IMR-90 (cell line): ENCODE measurements around the gene FGG. TPM values are rescaled to one million over a fixed set of nuclear protein-coding genes. Genes with fewer than 3 reads are reported as not detected.

Experiments
- ATAC-seq: fragments of 200-7000 bp; cut with Tn5 transposase; 2 replicates; pipeline ENCODE4 v1.9.1; 2020; ENCODE audit warnings: low read depth, mild to moderate bottlenecking, moderate library complexity
- BruUV-seq: library from RNA; stranded (reverse); fragments of 400-500 nt; replicated peaks from 2 replicates; lab custom pipeline; 2021; lab: Mats Ljungman, UMichigan
- CTCF ChIA-PET: fragments of 300-600 bp; formaldehyde crosslinking; extraction: SDS; loops from one replicate; lab custom pipeline; 2021; ENCODE audit warnings: antibody characterized with exemption; lab: Yijun Ruan, JAX
- POLR2A ChIA-PET: fragments of 300-600 bp; sonication (Branson Sonifier 250); formaldehyde crosslinking; loops from one replicate; lab custom pipeline; 2022; ENCODE audit warnings: antibody characterized with exemption; ENCODE audit not compliant: unreplicated experiment; lab: Charles Lee
- DNase-seq: peaks from one replicate; pipeline ENCODE4 v3.0.0; 2013
- H2AFZ ChIP-seq: replicated peaks from 2 replicates; pipeline ENCODE3; 2013; ENCODE audit warnings: low read length, mild to moderate bottlenecking; ENCODE audit not compliant: poor library complexity
- H2AK5ac ChIP-seq: 2 replicates; pipeline ENCODE4 v1.6.1; 2013; ENCODE audit warnings: low read depth, low read length, inconsistent platforms
- H2AK9ac ChIP-seq: replicated peaks from 2 replicates; pipeline ENCODE3; 2013; ENCODE audit warnings: mild to moderate bottlenecking, low read depth, low read length, moderate library complexity; ENCODE audit not compliant: poor library complexity
- H2BK120ac ChIP-seq: 2 replicates; pipeline ENCODE4 v1.6.1; 2013; ENCODE audit warnings: low read depth, low read length, inconsistent platforms
- H2BK15ac ChIP-seq: 3 replicates; pipeline ENCODE4 v1.6.1; 2013; ENCODE audit warnings: low read depth, low read length, inconsistent platforms
- H2BK20ac ChIP-seq: 2 replicates; pipeline ENCODE4 v1.6.1; 2013; ENCODE audit warnings: low read depth, mild to moderate bottlenecking, inconsistent platforms, low read length, moderate library complexity
- H2BK5ac ChIP-seq: 2 replicates; pipeline ENCODE4 v1.6.1; 2013; ENCODE audit warnings: mild to moderate bottlenecking, low read depth, low read length, inconsistent platforms; ENCODE audit not compliant: poor library complexity, severe bottlenecking
- H3K14ac ChIP-seq: replicated peaks from 2 replicates; pipeline ENCODE4 v1.6.1; 2013; ENCODE audit warnings: low read depth, low read length, inconsistent platforms
- H3K18ac ChIP-seq: 2 replicates; pipeline ENCODE4 v1.6.1; 2013; ENCODE audit warnings: low read depth, low read length, control low read depth
- H3K23ac ChIP-seq: 2 replicates; pipeline ENCODE4 v1.6.1; 2013; ENCODE audit warnings: low read depth, low read length, inconsistent platforms
- H3K27ac ChIP-seq: 2 replicates; pipeline ENCODE4 v1.5.1; 2013; ENCODE audit warnings: mild to moderate bottlenecking, control low read depth, low read length; ENCODE audit not compliant: insufficient read depth
- H3K27me3 ChIP-seq: 2 replicates; pipeline ENCODE4 v1.6.1; 2013; ENCODE audit warnings: low read length; ENCODE audit not compliant: control insufficient read depth, insufficient read depth
- H3K36me3 ChIP-seq: 2 replicates; pipeline ENCODE4 v1.6.1; 2013; ENCODE audit warnings: low read length, mixed read lengths; ENCODE audit not compliant: control insufficient read depth, insufficient read depth
- H3K4ac ChIP-seq: 2 replicates; pipeline ENCODE4 v1.6.1; 2013; ENCODE audit warnings: low read depth, low read length, inconsistent platforms
- H3K4me1 ChIP-seq: 2 replicates; pipeline ENCODE4 v1.6.1; 2013; ENCODE audit warnings: low read length, mixed read lengths; ENCODE audit not compliant: control insufficient read depth, insufficient read depth
- H3K4me2 ChIP-seq: 2 replicates; pipeline ENCODE4 v1.6.1; 2013; ENCODE audit warnings: low read depth, mild to moderate bottlenecking, control low read depth, low read length, moderate library complexity
- H3K4me3 ChIP-seq: 2 replicates; pipeline ENCODE4 v1.5.1; 2013; ENCODE audit warnings: low read depth, mild to moderate bottlenecking, control low read depth, low read length, moderate library complexity; ENCODE audit not compliant: insufficient read depth
- H3K56ac ChIP-seq: 2 replicates; pipeline ENCODE4 v1.6.1; 2013; ENCODE audit warnings: low read length, inconsistent platforms; ENCODE audit not compliant: insufficient read depth; ENCODE audit errors: extremely low read depth
- H3K79me1 ChIP-seq, 2 experiments: 2 replicates each; pipeline ENCODE4 v1.6.1; 2013; ENCODE audit warnings: low read length in 2 of 2, inconsistent platforms in 1 of 2, low read depth in 1 of 2
- H3K9ac ChIP-seq: 2 replicates; pipeline ENCODE4 v1.6.1; 2013; ENCODE audit warnings: low read depth, low read length, control low read depth
- H3K9me1 ChIP-seq: 2 replicates; pipeline ENCODE4 v1.6.1; 2013; ENCODE audit warnings: low read length, inconsistent platforms; ENCODE audit not compliant: insufficient read depth
- H3K9me3 ChIP-seq: 2 replicates; pipeline ENCODE4 v1.6.1; 2013; ENCODE audit warnings: low read length; ENCODE audit not compliant: control insufficient read depth, insufficient read depth
- H4K20me1 ChIP-seq: 2 replicates; pipeline ENCODE4 v1.6.1; 2013; ENCODE audit warnings: low read length, inconsistent platforms; ENCODE audit not compliant: insufficient read depth
- H4K5ac ChIP-seq: 2 replicates; pipeline ENCODE4 v1.6.1; 2013; ENCODE audit warnings: mild to moderate bottlenecking, low read depth, low read length, control low read depth
- H4K8ac ChIP-seq, 2 experiments: 2 replicates each; pipeline ENCODE4 v1.6.1; 2013; ENCODE audit warnings: low read depth in 2 of 2, low read length in 2 of 2, control low read depth in 1 of 2, inconsistent platforms in 1 of 2
- H4K91ac ChIP-seq: 2 replicates; pipeline ENCODE4 v1.6.1; 2013; ENCODE audit warnings: low read depth, low read length, inconsistent platforms; ENCODE audit not compliant: insufficient read depth
- BHLHE40 ChIP-seq: fragments of 150-350 bp; IDR thresholded peaks from 2 replicates; pipeline ENCODE4 v1.6.1; 2016; ENCODE audit warnings: mild to moderate bottlenecking, low read depth, low read length
- CEBPB ChIP-seq: IDR thresholded peaks from 2 replicates; pipeline ENCODE4 v1.6.1; 2012; ENCODE audit warnings: low read depth, low read length, improper control_type of control experiment
- CHD1 ChIP-seq: IDR thresholded peaks from 2 replicates; pipeline ENCODE4 v1.6.1; 2012; ENCODE audit warnings: low read depth, low read length, improper control_type of control experiment
- FOS ChIP-seq: fragments of 150-350 bp; IDR thresholded peaks from 2 replicates; pipeline ENCODE4 v1.6.1; 2016; ENCODE audit warnings: low read depth, low read length
- MAZ ChIP-seq: IDR thresholded peaks from 2 replicates; pipeline ENCODE4 v1.6.1; 2012; ENCODE audit warnings: low read depth, mild to moderate bottlenecking, low read length, improper control_type of control experiment, moderate library complexity, borderline replicate concordance
- MXI1 ChIP-seq: IDR thresholded peaks from 2 replicates; pipeline ENCODE4 v1.6.1; 2012; ENCODE audit warnings: low read depth, mild to moderate bottlenecking, low read length, moderate library complexity, borderline replicate concordance
- NFE2L2 ChIP-seq: fragments of 150-350 bp; IDR thresholded peaks from 2 replicates; pipeline ENCODE4 v1.6.1; 2016; ENCODE audit warnings: low read depth, mild to moderate bottlenecking, low read length
- RAD21 ChIP-seq: IDR thresholded peaks from 2 replicates; pipeline ENCODE4 v1.6.1; 2012; ENCODE audit warnings: low read length, improper control_type of control experiment
- RFX5 ChIP-seq: IDR thresholded peaks from 2 replicates; pipeline ENCODE4 v1.8.0; 2012; ENCODE audit warnings: low read depth, mild to moderate bottlenecking, low read length, moderate library complexity
- SMC3 ChIP-seq: fragments of 150-350 bp; IDR thresholded peaks from 2 replicates; pipeline ENCODE4 v1.6.1; 2016; ENCODE audit warnings: low read depth, mild to moderate bottlenecking, antibody characterized with exemption, low read length, moderate library complexity
- WGBS, 2 experiments: methylation state at CpG; one replicate each; pipeline versions ENCODE4 v1.1.5 to v1.1.7; 2013; ENCODE audit warnings: missing lambda C conversion rate in 2 of 2; ENCODE audit not compliant: insufficient read length in 1 of 2; ENCODE audit errors: extremely low coverage in 2 of 2; 5-methylcytosine and 5-hydroxymethylcytosine counted together
- dilution Hi-C: fragments of 300-500 bp; cut with HindIII; formaldehyde crosslinking; loops from one replicate; pipeline ENCODE4 v1.14.3; 2018; ENCODE audit warnings: low sequenced_read_pairs; ENCODE audit not compliant: unreplicated experiment
- in situ Hi-C: fragments of 300-500 bp; cut with MboI; formaldehyde crosslinking; loops from 3 replicates; pipeline ENCODE4 v1.14.3; 2019; ENCODE audit warnings: low sequenced_read_pairs, inconsistent platforms, mixed read lengths
- intact Hi-C: fragments of 100-400 bp; cut with micrococcal nuclease; formaldehyde crosslinking; loops from 2 replicates; pipeline ENCODE4 v1.10.0; 2022
- polyA plus RNA-seq, 3 experiments: library from polyadenylated mRNA; depleted of rRNA; stranded (reverse); fragments of >200 nt; gene quantifications; 2 replicates each; pipeline ENCODE4 v1.2.3, GENCODE V29; 2012; ENCODE audit warnings: low replicate concordance in 1 of 3
- total RNA-seq: library from RNA; depleted of rRNA; stranded (reverse); fragments of >200 nt; gene quantifications from 2 replicates; pipeline ENCODE4 v1.2.3, GENCODE V29; 2012
- TF ChIP-seq, protein P1 (sequence below): fragments of 150-350 bp; IDR thresholded peaks from 2 replicates; pipeline ENCODE4 v1.6.1; 2017; ENCODE audit warnings: mild to moderate bottlenecking, antibody characterized with exemption, low read length, low read depth

The FGG gene
- total and polyA plus RNA-seq, 2 of the 4 experiments (the other 2 are of a cell fraction) = not detected

DNA sequence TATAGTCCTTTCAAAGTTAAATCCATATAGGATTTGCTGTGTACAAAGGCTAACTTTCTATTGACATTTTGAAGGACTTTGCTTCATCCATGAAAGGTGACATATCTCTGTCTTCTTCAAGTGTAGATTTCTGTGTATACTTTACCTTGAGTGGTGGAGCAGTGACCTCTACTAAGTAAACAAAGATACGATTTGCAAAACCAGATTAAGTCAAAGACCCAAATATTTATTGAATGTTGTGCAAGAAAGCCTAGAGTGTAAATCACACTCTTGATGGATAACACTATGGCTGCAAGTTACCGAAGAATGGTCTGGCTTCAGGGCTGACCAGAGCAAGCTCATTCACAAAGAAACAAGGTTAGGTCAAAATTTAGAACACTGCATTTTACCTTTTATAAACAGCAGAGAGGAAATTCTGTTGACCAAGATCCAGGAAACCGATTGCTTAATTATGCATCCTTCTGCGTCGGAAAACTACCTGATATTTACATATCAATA, 5.4 kb upstream of the FGG start:
- H2BK20ac ChIP-seq = no peak overlapping the region
- no peak overlapping the region for H3K4me2 ChIP-seq
- H3K9me1 ChIP-seq = no peaks in the 10 kb centered on the region
- H4K91ac ChIP-seq = no peak overlapping the region
- H4K20me1 ChIP-seq = no peaks in the 10 kb centered on the region
- no peak overlapping the region for H3K4me3 ChIP-seq
- no peak overlapping the region for H2BK5ac ChIP-seq
- H3K4ac ChIP-seq = no peak overlapping the region
- TF ChIP-seq NFE2L2 = no peak
- TF ChIP-seq SMC3 = no peak
- no peak for TF ChIP-seq BHLHE40
- no peak for TF ChIP-seq RFX5
- TF ChIP-seq CEBPB = no peak
- TF ChIP-seq RAD21 = no peak
- no peak for TF ChIP-seq FOS
- TF ChIP-seq MXI1 = no peak
- TF ChIP-seq CHD1 = no peak
- no peak for TF ChIP-seq MAZ
- TF ChIP-seq, protein P1, sequence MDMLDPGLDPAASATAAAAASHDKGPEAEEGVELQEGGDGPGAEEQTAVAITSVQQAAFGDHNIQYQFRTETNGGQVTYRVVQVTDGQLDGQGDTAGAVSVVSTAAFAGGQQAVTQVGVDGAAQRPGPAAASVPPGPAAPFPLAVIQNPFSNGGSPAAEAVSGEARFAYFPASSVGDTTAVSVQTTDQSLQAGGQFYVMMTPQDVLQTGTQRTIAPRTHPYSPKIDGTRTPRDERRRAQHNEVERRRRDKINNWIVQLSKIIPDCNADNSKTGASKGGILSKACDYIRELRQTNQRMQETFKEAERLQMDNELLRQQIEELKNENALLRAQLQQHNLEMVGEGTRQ = no peak
- ATAC-seq = no peak
- H2BK120ac ChIP-seq = no peak overlapping the region
- no TSS peak for BruUV-seq
- H3K9ac ChIP-seq = no peak overlapping the region
- dilution Hi-C loops (no loop called here), in situ Hi-C loops (loop anchor here (5.0 kb wide), 1 partner anchor 66 kb away; the partner anchor contains the start of gene PLRG1), intact Hi-C loops (loop anchor here (1.0 kb wide), 2 partner anchors 59 to 66 kb away; no protein-coding TSS in a partner anchor)
- H2AFZ ChIP-seq = no peak overlapping the region
- H4K8ac ChIP-seq = no peak overlapping the region
- no peak overlapping the region for H2AK9ac ChIP-seq
- H3K14ac ChIP-seq = no peak overlapping the region
- DNase-seq = no peak
- no peaks in the 10 kb centered on the region; the same call in 1 of the 2 replicates for H3K27me3 ChIP-seq
- H3K79me1 ChIP-seq = no peaks in the 10 kb centered on the region
- H3K23ac ChIP-seq = no peak overlapping the region
- H3K4me1 ChIP-seq = no peaks in the 10 kb centered on the region
- H3K56ac ChIP-seq = no peak overlapping the region
- WGBS, 2 experiments = no CpG with 5 or more reads among the region's 5 CpGs
- no peaks in the 10 kb centered on the region for H3K9me3 ChIP-seq
- no peak overlapping the region for H2AK5ac ChIP-seq
- CTCF ChIA-PET = interaction anchor here (1.7 to 2.5 kb wide), 4 partner anchors 8 to 65 kb away, joined by 5 to 21 read pairs (median 12); no protein-coding TSS in a partner anchor
- H3K18ac ChIP-seq = no peak overlapping the region
- no peak overlapping the region for H2BK15ac ChIP-seq
- no peak overlapping the region for H3K27ac ChIP-seq
- no peak overlapping the region for H4K5ac ChIP-seq
- POLR2A ChIA-PET = no interaction called here
- H3K36me3 ChIP-seq = no peaks in the 10 kb centered on the region
